ENCODE results near the gene GADD45A.

DNA sequence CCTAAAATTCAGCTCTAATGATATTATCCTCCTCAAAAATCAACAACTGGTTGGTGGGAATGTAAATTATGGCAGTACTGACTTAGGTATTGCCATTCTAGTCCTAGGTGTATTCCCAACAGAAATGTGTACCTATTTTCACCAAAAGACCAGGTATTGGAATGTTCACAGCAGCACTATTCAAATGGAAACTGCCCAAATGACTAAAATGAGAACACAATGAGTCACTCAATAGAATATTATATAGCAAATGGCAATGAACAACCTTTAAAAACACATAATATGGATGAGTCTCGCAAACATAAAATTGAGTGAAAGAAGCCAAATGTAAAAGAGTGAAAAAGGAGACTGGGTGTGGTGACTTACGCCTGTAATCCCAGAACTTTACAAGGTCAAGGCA is 44.9 kb downstream of the GADD45A start:
- TF ChIP-seq, protein P1, sequence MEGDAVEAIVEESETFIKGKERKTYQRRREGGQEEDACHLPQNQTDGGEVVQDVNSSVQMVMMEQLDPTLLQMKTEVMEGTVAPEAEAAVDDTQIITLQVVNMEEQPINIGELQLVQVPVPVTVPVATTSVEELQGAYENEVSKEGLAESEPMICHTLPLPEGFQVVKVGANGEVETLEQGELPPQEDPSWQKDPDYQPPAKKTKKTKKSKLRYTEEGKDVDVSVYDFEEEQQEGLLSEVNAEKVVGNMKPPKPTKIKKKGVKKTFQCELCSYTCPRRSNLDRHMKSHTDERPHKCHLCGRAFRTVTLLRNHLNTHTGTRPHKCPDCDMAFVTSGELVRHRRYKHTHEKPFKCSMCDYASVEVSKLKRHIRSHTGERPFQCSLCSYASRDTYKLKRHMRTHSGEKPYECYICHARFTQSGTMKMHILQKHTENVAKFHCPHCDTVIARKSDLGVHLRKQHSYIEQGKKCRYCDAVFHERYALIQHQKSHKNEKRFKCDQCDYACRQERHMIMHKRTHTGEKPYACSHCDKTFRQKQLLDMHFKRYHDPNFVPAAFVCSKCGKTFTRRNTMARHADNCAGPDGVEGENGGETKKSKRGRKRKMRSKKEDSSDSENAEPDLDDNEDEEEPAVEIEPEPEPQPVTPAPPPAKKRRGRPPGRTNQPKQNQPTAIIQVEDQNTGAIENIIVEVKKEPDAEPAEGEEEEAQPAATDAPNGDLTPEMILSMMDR (conservative IDR thresholded peaks at IDR 0.05 in 1 of 2, IDR thresholded peaks at IDR 0.05 in 1 of 2; ENCODE audit: low read depth in 1 of 2, low read length in 2 of 2): no peak
- no peak for TF ChIP-seq EZH2 (IDR thresholded peaks at IDR 0.05; ENCODE audit: low read length, missing control alignments)

Data from fibroblast of lung (primary cell).